Activated CD4-positive, alpha-beta memory T cell treated with anti-CD3 and anti-CD28 coated beads for 36 hours (primary cell): Measurements from ENCODE around the gene C8G. TPM values are rescaled to one million over a fixed set of nuclear protein-coding genes. Genes with fewer than 3 reads are reported as not detected.

Experiments used
- CTCF ChIA-PET: fragments of 350-600 bp; sonication (Branson Sonifier 250); formaldehyde crosslinking; loops from one replicate; lab custom pipeline; 2021; ENCODE audit warnings: antibody characterized with exemption, inconsistent platforms; lab: Charles Lee
- POLR2A ChIA-PET: fragments of 350-600 bp; sonication (Branson Sonifier 250); formaldehyde crosslinking; loops from one replicate; lab custom pipeline; 2021; ENCODE audit warnings: antibody characterized with exemption; lab: Charles Lee
- DNase-seq: peaks from one replicate; pipeline ENCODE4 v3.0.0-alpha.2; 2020
- H3K27ac Mint-ChIP-seq: one replicate; pipeline ENCODE4 v1.8.0; 2021; ENCODE audit warnings: mixed read lengths
- H3K27me3 Mint-ChIP-seq: one replicate; pipeline ENCODE4 v1.8.0; 2021; ENCODE audit warnings: mixed read lengths
- H3K36me3 Mint-ChIP-seq: one replicate; pipeline ENCODE4 v1.8.0; 2021; ENCODE audit warnings: mixed read lengths
- H3K4me1 Mint-ChIP-seq: one replicate; pipeline ENCODE4 v1.8.0; 2021; ENCODE audit warnings: low read depth, mixed read lengths
- H3K4me3 Mint-ChIP-seq: one replicate; pipeline ENCODE4 v1.8.0; 2021; ENCODE audit warnings: mild to moderate bottlenecking, mixed read lengths
- H3K9me3 Mint-ChIP-seq: one replicate; pipeline ENCODE4 v1.8.0; 2021; ENCODE audit warnings: mixed read lengths
- intact Hi-C: fragments of 100-400 bp; cut with micrococcal nuclease; formaldehyde crosslinking; loops from one replicate; pipeline ENCODE4 v1.15.1; 2023
- total RNA-seq, 2 experiments: library from RNA; stranded (reverse); gene quantifications; one replicate each; pipeline ENCODE4 v1.2.3, GENCODE V29; 2021

The C8G gene
- total RNA-seq, 2 experiments from 2014 or later: 0.90 to 0.94 TPM

DNA sequence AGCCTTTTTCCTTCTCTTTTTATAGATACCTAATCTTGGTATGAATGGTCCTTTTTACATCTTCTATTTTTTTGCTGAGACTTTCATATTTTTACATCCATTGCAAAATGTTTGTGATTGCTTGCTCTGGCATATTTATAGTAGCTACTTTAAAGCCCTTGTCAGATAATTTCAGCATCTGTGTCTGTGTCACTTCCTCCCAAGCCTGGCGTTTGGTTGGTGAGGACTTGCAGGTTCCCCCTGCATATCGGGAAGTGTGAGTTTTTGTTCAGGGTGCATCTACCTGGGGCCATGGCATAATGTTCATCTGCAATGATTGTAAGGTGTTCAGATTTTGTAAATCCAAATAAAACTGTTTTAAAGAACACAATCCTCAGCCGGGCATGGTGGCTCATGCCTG lies 9.4 kb upstream of the C8G start:
- peaks cover 20% of the 10 kb centered on the region for H3K4me1 Mint-ChIP-seq
- H3K9me3 Mint-ChIP-seq: no peaks in the 10 kb centered on the region
- no peak overlapping the region for H3K27ac Mint-ChIP-seq
- no peak for DNase-seq
- no peak overlapping the region for H3K4me3 Mint-ChIP-seq
- peaks cover 24% of the 10 kb centered on the region for H3K36me3 Mint-ChIP-seq
- H3K27me3 Mint-ChIP-seq: no peaks in the 10 kb centered on the region
- POLR2A ChIA-PET: no interaction called here
- CTCF ChIA-PET: no interaction called here
- intact Hi-C loops: no loop called here

DNA sequence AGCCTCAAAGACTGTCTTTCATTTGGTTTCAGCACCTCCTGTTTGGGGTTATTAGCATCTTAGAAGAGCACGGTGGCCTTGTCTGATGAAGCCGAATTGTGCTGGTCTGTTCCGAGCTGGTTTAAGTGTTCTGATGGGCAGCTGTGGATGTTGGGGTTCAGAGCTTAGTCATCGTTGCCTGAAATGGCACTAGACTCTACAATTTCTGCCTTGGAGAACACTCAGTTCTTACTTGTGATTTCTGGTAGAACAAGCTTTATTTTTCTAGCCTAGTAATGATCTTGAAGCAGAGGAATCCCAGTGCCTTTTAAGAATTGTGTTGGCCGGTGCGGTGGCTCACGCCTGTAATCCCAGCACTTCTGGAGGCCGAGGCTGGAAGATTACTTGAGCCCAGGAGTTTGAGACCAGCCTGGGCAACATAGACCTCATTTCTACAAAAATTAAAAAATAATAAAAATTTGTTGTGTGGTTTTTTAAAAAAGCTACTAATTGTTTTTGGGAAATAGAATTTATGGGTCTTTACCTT lies 8.3 kb upstream of the C8G start:
- Mint-ChIP-seq H3K9me3 (no peaks in the 10 kb centered on the region), H3K27me3 (no peaks in the 10 kb centered on the region), H3K36me3 (peaks cover 30% of the 10 kb centered on the region), H3K4me3 (no peak overlapping the region), H3K4me1 (peaks cover 16% of the 10 kb centered on the region), H3K27ac (no peak overlapping the region)
- intact Hi-C loops: no loop called here
- ChIA-PET POLR2A (no interaction called here), CTCF (interaction anchor here (1.8 kb wide), 1 partner anchor 94 kb away, joined by 7 read pairs; the partner anchor contains the start of gene AJM1)
- DNase-seq: no peak

DNA sequence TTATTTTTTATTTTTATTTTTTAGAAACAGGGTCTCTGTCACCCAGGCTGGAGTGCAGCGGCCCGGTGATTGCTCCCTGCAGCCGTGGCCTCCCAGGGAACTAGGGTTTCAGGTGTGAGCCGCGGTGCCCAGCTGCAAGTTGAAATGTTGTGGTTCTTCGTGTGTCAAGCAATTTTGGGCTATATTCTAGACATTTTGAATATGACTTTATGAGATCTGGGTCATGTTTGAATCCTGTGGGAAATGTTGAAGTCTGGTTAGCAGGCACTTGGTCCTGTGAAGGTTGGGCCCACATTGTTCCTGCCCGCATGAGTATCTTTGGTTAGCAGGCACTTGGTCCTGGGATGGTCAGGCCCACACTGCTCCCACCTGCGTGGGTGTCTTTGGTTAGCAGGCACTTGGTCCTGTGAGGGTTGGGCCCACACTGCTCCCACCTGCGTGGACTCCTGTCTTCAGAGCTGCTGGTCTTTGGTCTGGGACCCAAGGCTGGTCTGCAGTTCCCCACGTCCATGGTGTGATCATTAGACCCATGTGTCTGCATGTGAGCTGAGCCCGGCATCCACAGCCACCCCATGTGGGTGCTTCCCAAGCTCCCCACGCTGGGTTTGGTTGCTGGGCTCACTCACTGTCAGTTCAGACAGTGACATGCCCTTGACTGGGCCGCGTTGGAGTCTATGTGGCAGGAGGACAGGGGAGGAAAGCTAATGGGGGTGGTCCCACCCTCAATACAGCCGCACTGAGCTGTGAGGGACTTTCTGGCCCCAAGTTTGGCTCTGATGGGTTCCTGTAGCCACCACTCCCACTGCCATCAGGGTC lies 7.6 kb upstream of the C8G start:
- CTCF ChIA-PET: interaction anchor here (1.4 to 1.8 kb wide), 2 partner anchors 95 to 109 kb away, joined by 3 to 7 read pairs; partner anchors contain the start of genes AJM1 and NPDC1
- POLR2A ChIA-PET: no interaction called here
- H3K9me3 Mint-ChIP-seq: no peaks in the 10 kb centered on the region
- H3K27me3 Mint-ChIP-seq: no peaks in the 10 kb centered on the region
- intact Hi-C loops: no loop called here
- peaks cover 9% of the 10 kb centered on the region for H3K4me1 Mint-ChIP-seq
- H3K27ac Mint-ChIP-seq: no peak overlapping the region
- no peak overlapping the region for H3K4me3 Mint-ChIP-seq
- H3K36me3 Mint-ChIP-seq: peaks cover 32% of the 10 kb centered on the region
- no peak for DNase-seq

DNA sequence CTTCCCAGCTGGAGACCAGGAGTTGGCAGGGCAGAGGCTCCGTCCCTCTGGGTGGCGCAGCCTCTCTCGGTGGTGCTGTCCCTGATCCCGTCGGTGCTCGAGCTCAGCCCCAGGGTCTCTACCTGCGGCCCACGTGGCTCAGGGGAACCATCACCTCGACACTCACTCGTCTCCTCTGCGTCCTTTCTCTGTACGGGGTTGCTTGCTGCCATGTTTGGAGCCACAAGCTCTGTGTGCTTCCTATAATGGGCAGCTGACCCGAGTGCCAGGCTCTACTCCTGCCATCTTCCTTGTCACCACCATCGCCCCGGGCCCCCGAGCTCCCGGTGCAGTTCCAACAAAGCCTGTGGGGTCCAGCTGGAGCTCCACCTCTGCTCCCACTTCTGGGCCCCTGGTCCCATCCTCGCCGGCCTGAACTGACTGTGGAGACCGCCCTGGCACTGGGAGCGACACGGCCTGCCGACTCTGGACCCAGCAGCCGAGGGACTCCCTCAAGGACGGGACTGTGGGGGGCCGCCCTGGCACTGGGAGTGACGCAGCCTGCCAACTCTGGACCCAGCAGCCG lies 5.5 kb upstream of the C8G start:
- ChIA-PET POLR2A (no interaction called here), CTCF (interaction anchor here (1.2 kb wide), 1 partner anchor 97 kb away, joined by 5 read pairs; the partner anchor contains the start of gene AJM1)
- Mint-ChIP-seq H3K4me3 (no peak overlapping the region), H3K4me1 (peaks cover 8% of the 10 kb centered on the region), H3K36me3 (peaks cover 32% of the 10 kb centered on the region), H3K9me3 (no peaks in the 10 kb centered on the region), H3K27me3 (no peaks in the 10 kb centered on the region), H3K27ac (no peak overlapping the region)
- no peak for DNase-seq
- intact Hi-C loops: no loop called here

DNA sequence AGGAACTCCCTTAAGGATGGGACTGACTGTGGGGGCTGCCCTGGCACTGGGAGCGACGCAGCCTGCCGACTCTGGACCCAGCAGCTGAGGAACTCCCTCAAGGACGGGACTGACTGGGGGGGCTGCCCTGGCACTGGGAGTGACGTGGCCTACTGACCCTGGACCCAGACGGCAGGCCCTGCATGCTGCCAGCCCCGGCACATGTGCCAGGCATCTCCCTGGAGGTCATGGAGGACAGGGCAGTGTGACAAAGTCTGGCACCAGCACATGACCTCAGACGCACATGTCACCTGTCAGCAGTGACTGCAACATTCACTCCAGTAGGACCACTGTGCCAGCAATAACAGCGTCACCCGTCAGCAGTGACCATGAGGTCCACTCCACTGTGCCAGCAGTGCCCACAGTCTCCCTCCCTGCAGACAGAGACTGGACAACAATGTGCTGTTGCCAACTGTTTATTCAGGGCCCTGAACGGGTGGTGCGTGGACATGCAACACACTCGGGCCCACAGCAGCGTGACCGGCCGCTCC lies 5.0 kb upstream of the C8G start:
- DNase-seq: no peak
- intact Hi-C loops: loop anchor here (10.0 kb wide), 1 partner anchor 95 kb away; the partner anchor contains the start of gene FUT7
- Mint-ChIP-seq H3K27ac (no peak overlapping the region), H3K36me3 (peaks cover 32% of the 10 kb centered on the region), H3K4me3 (no peak overlapping the region), H3K27me3 (no peaks in the 10 kb centered on the region), H3K4me1 (peaks cover 12% of the 10 kb centered on the region), H3K9me3 (no peaks in the 10 kb centered on the region)
- ChIA-PET CTCF (interaction anchor here (0.6 kb wide), 1 partner anchor 181 kb away, joined by 3 read pairs; no protein-coding TSS in a partner anchor), POLR2A (no interaction called here)

DNA sequence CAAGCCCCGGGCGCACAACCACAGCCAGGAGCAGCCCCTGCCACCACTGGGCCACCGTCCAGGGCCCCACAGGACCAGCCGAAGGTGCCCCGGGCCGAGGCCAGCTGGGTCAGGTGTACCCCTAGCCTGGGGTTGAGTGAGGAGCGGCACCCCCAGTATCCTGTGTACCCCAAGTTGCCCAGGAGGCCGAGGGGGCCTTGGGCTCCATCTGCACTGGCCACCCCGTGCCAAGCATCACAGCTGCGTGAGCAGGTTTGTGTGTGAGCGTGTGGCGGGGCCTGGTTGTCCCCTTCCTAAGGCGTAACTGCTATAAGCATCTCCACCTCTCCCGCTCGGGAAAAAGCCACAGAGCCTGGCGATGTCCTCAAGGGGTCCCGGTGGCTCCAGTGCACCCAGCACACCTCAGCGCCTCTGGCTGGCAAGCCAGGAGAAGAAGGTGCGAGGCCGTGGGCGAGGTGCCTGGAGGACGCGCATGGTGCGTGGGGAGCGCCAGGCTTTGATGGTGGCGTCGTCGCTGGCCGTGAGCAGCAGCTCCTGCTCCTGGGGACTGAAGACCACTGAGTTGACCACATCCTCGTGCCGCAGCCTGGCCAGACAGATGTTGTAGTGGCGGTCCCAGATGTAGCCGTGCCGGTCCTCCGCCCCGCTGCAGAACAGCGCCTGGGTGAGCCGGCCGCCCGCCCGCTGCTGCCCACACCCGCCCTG lies 4.4 kb upstream of the C8G start:
- CTCF ChIA-PET: interaction anchor here (0.6 kb wide), 1 partner anchor 182 kb away, joined by 3 read pairs; no protein-coding TSS in a partner anchor
- peaks cover 12% of the 10 kb centered on the region for H3K4me1 Mint-ChIP-seq
- POLR2A ChIA-PET: no interaction called here
- H3K9me3 Mint-ChIP-seq: no peaks in the 10 kb centered on the region
- H3K36me3 Mint-ChIP-seq: peaks cover 32% of the 10 kb centered on the region
- no peak overlapping the region for H3K4me3 Mint-ChIP-seq
- no peak overlapping the region for H3K27ac Mint-ChIP-seq
- no peaks in the 10 kb centered on the region for H3K27me3 Mint-ChIP-seq
- intact Hi-C loops: loop anchor here (10.0 kb wide), 1 partner anchor 94 kb away; the partner anchor contains the start of gene FUT7
- DNase-seq: no peak

DNA sequence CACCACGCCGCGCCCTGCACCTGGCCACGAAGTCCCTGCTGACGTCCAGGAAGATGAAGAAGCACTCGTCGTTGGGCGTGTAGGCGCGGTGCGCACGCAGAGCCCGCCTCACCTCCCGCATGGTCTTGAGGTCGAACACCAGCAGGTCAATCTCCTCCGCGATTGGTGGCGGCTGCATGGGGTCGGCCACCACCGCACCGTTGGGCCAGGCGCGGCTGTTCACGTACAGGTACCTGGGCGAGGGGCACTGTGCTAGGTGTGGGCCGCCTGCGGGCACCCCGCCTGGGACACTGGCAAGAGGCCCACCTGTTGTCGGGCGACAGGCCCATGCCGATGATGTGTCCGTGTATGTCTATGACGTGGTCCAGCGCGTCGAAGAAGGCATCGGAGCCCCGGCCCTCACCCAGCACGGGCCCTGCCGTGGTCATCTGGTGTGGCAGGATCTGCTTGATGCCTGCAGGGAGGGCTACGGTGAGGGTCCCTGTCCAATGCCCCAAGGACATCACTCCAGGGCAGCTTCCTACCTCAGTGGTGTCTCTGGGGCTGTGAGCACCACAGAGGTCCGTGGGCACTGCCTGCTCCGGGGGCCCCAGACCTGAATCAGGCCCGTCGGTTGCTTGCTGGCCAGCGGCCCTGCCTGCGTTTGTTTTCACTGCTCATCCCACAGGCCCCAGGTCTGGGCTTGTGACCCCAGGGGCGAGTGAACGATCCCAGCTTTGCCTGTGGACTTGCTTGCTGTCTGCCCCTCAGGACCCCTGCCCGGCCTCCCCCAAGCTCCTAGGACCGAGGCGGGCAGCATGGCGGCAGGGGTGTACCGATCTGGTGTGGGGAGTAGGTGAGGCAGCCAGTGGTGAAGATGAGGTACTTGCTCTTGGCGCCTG lies 3.6 kb upstream of the C8G start:
- POLR2A ChIA-PET: no interaction called here

DNA sequence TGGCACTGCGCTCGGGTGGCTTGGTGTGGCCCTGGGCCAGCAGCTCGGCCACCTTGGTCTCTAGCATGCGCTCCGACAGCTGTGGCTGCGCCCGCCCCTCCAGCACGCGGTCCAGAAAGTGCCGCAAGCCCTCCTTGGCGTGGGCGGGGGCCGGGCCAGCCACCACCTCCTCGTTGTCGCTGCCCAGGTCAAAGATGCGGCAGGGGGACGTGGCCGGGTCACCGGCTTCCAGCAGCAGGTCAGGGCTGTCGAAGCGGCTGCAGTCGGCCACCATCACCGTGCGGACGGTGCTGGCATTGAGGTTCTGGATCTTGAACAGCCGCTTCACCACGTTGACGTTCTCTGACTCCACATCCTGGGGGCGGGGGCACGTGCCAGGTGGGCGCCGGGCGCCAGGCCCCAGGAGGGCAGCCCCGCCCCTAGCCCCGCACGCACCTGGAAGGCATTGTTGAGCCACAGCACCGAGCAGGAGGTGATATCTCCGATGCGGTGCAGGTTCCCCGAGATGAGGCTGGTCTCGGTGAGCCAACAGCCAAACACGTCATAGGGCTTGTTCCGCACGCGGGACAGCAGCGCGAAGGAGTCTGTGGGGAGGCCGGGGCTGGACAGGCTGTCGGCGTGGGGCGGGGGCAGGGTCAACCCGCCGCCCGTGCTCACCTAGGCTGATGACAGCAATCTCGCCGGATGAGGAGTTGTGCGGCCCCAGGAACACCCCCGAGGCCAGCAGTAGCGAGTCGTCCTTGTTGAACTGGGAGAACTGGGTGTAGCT lies 2.7 kb upstream of the C8G start:
- H3K4me3 Mint-ChIP-seq: peak overlapping the region; percentile 41
- H3K4me1 Mint-ChIP-seq: peaks cover 12% of the 10 kb centered on the region
- peak overlapping the region; percentile 23 for H3K27ac Mint-ChIP-seq
- ChIA-PET CTCF (no interaction called here), POLR2A (no interaction called here)
- H3K9me3 Mint-ChIP-seq: no peaks in the 10 kb centered on the region
- intact Hi-C loops: loop anchor here (10.0 kb wide), 1 partner anchor 93 kb away; the partner anchor contains the start of gene FUT7
- no peak for DNase-seq
- peaks cover 28% of the 10 kb centered on the region for H3K36me3 Mint-ChIP-seq
- no peaks in the 10 kb centered on the region for H3K27me3 Mint-ChIP-seq

More for the DNA sequence above, 3.6 kb upstream of the C8G start:
- Mint-ChIP-seq H3K4me3 (no peak overlapping the region), H3K27me3 (no peaks in the 10 kb centered on the region), H3K27ac (peak overlapping the region; percentile 10), H3K4me1 (peaks cover 12% of the 10 kb centered on the region), H3K9me3 (no peaks in the 10 kb centered on the region), H3K36me3 (peaks cover 32% of the 10 kb centered on the region)
- DNase-seq: no peak
- intact Hi-C loops: loop anchor here (10.0 kb wide), 1 partner anchor 93 kb away; the partner anchor contains the start of gene FUT7
- CTCF ChIA-PET: no interaction called here

DNA sequence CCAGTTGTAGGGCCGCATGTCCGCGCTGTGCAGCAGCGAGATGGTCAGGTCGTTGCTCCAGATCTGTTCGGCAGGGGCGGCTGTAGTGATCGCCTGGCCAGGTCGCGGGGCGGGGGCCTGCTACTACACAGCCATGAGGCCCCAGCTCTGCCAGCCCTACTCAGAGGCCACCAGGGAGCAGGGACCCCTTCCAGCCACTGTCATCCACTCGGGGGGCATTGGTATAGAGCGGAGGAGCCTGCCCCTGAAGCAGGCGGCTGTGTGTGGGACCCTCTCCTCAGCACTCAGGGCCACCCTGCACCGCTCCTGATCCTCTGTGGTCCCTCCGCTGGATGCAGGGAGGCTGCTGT lies 2.2 kb upstream of the C8G start:
- intact Hi-C loops: loop anchor here (10.0 kb wide), 1 partner anchor 92 kb away; the partner anchor contains the start of gene FUT7
- Mint-ChIP-seq H3K36me3 (peaks cover 27% of the 10 kb centered on the region), H3K4me3 (peak overlapping the region; percentile 66), H3K27ac (peak overlapping the region; percentile 23), H3K27me3 (no peaks in the 10 kb centered on the region), H3K4me1 (peaks cover 12% of the 10 kb centered on the region), H3K9me3 (no peaks in the 10 kb centered on the region)
- ChIA-PET POLR2A (no interaction called here), CTCF (interaction anchor here (3.4 kb wide), 1 partner anchor 100 kb away, joined by 13 read pairs; the partner anchor contains the start of gene AJM1)
- no peak for DNase-seq
